NCI-H82 treated with DMSO at 0.1 percent for 48 hours (cell line): ENCODE results near the gene ALKBH4.
"Not testable (repeated sequence)": the region's sequence is repeated elsewhere in the genome, so short reads cannot be mapped to it uniquely, and the experiment has no call there.

Source experiments
- DNase-seq: peaks from one replicate; lab custom pipeline; 2025; ENCODE audit not compliant: unreplicated experiment; lab: John Stamatoyannopoulos, UW

The ALKBH4 gene

DNA sequence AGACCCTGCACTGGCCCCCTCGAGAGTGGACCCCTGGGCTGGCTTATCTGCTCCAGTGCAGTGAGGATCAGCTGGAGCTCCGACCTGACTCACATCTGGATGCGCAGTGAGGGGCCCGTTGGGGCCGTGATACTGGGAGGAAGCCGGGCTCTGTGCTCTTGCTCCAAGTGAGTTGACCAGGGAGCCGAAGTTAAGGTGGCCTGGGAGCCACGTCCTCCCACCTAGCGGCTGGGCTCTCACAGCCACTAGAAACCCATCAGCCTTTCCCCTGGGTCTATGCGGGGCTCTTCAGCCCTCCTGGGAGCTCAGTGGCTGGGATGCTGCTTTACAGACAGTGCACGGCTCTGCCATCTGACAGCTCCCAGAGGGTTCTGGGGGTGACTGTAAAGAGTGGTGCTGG lies 9.1 kb downstream of the ALKBH4 start:
- no peak for DNase-seq

GRCh38 chr7:102454932-102455331 lies 9.7 kb downstream of the ALKBH4 start:
- DNase-seq = not testable (repeated sequence)

GRCh38 chr7:102454468-102454867 lies 10.2 kb downstream of the ALKBH4 start:
- DNase-seq = no peak

GRCh38 chr7:102453319-102453718 lies 11.3 kb downstream of the ALKBH4 start:
- no peak for DNase-seq

- DNase-seq = no peak
These were observed 12.2 kb downstream of the ALKBH4 start for GRCh38 chr7:102452451-102452850.

GRCh38 chr7:102451371-102452054 lies 13.2 kb downstream of the ALKBH4 start:
- DNase-seq = no peak

DNA sequence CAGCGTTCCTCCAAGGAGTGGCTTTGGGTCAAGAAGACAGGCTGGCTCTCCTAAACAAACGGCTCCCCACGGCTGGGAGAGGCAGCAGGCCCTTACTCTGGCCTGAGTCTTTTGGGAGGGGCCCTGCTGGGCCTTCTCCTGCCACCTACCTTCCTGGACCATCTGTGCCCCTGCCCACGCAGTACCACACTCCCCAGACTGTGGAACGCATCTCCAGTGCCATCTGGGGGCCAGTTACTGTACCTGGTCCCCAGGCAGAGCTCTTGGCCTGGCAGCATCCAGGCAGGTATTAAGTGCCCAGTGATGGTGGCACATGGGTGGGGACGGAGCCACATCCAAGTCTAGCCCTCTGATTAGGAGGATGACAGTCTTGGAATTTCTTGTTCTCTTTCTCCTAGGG lies 14.4 kb downstream of the ALKBH4 start:
- no peak for DNase-seq

DNA sequence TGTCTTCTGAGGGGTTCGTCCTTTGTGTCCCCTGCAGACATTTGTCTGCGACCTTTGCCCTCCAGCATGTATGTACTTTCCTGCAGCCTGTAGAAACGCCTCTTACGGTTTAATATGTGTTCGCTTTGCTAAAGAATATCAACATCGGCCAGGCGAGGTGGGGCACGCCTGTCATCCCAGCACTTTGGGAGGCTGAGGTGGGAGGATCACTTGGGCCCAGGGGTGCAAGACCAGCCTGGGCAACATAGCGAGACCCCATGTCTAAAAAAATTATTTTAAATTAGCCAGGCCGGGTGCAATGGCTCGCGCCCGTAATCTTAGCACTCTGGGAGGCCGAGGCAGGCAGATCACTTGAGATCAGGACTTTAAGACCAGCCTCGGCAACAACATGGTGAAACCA lies 15.5 kb downstream of the ALKBH4 start:
- DNase-seq = no peak

GRCh38 chr7:102447311-102447710 lies 17.4 kb downstream of the ALKBH4 start:
- no peak for DNase-seq

GRCh38 chr7:102446387-102447156 lies 18.1 kb downstream of the ALKBH4 start:
- DNase-seq = no peak

- DNase-seq = no peak
These were observed 19.0 kb downstream of the ALKBH4 start for GRCh38 chr7:102445674-102446071.

GRCh38 chr7:102444961-102445673 lies 19.5 kb downstream of the ALKBH4 start:
- no peak for DNase-seq

DNA sequence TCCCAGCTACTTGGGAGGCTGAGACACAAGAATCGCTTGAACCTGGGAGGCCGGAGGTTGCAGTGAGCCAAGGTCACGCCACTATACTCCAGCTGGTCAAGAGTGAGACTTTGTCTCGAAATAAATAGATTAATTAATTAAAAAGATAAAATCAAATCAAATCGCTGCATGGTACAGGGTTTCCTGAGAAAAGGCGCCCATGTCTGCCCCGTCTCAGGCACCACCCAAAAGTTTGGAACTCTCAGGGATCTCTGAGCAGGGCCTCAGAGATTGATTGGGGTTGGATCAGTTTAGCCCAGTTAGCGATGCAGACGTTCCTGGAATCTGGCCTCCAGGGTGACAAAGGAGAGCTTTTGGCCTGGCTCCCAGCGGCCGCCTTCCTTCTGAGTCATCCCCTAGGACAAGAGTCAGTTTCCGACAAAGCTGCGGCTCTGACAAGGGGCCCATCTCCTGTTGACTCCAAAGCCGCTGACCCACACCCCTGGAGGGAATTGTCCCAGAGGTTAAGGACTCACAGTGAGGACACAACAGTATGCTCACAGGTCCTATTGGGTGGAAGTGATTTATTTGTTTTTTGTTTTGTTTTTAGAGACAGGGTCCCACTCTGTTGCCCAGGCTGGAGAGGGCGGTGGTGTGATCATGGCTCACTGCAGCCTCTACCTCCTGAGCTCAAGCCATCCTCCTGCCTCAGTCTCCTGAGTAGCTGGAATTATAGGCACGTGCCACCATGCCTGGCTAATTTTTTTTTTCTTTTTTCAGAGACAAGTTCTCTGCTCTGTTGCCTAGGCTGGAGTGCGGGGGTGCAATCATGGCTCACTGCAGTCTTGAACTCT lies 24.5 kb downstream of the ALKBH4 start:
- DNase-seq = no peak

DNA sequence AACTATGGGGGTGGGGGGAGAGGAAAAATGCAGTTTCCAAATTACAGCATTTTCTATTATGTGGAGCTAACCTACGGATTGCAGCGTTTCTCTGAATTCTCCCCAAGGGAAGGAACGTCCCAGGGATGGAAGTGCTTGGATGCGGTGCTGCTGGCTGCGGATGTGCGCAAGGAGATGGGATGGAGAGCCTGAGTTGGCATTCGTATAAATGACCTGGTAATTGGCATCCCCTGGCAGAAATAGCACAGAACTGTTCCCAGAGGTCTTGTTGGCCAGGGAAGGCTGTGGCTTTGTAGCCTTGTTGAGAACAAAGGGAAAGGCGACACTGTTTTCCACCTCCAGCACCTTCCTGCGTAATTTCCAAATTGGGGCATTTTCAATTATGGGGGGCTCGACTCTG lies 28.5 kb downstream of the ALKBH4 start:
- DNase-seq = no peak

GRCh38 chr7:102434039-102434486 lies 30.6 kb downstream of the ALKBH4 start:
- DNase-seq = no peak

DNA sequence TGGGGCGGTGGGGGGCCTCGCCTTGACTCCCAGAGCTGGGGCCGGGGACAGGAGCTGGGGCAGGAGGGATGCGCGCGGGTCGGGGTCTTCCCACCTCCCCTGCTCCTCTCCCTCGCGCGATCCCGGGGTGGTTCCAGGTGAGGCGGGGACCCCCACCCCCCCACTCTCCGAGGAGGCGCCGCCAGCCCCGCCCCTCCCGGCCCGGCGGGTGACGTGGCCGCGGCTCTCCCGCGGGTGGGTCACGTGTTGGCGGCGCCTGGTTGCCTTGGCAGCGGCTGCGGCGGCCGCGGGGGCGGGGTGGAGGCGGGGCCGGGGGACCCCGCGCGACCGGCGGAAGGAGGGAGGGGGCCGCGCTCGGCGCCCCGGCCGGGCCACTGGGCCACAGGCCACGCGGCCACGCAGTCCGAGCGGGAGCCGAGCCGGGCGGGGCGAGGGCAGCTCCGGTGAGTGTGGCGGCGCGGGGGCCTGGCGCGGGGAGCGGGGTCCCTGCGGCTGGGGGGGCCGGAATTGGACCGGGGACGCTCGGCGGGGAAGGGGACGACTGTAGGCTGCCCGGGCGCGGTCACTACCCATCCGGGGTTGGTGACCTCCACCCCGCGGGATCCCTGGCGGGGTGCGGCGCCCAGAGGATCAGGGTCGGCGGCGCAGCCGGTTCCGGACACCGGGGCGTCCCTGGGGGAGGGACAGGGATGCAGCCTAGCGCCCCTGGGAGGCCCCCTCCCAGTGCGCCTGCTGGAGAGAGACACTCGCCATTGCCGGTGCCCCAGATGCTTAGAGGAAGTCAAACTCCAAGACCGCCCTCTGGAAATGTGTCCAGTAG lies 31.2 kb downstream of the ALKBH4 start, which contains the start of gene ORAI2:
TSS of gene ORAI2 (plus strand) at position 357 of the 820 bp plus-strand sequence. CDS start 5,382 bp downstream, outside the sequence.
- DNase-seq = no peak

- DNase-seq = no peak
These were observed 32.0 kb downstream of the ALKBH4 start for GRCh38 chr7:102432442-102433218.

DNA sequence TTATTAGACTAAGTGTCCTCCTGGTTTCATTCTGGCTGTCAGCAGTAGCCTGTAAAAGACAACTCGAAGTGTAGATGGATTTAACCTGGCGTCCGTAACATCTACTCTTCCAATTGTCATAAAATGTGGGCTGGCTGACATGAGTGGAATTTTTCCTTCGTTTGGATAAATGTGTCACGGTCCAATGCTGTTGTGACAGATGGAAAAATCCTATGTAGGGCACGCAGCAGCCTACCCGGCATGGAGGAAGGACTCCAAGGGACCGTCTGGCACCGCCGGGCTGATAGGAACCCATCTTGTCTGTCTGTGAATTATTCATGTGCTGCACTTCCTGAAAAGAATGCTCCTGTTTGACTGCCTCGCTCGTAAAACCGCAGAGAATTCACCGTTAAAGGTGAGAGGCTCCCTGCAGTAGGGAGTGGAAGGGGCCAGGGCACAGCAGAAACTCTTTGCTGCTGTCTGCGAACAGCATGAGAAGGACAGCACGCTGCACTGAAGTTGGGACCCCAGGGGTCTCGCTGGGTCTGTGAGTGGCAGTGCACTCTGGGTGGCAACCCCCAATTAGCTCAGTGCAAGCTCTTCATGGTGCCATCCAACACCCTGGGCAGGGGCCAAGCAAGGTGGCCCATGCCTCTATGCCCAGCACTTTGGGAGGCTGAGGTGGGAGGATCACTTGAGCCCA lies 32.9 kb downstream of the ALKBH4 start:
- DNase-seq = no peak
